Embryonic facial prominence (tissue), 1 donor: Measurements from ENCODE around the gene DLAT.
"Not testable (repeated sequence)": the region's sequence is repeated elsewhere in the genome, so short reads cannot be mapped to it uniquely, and the experiment has no call there.

Source experiments
- DNase-seq: peaks from one replicate; pipeline ENCODE4 v3.0.0-alpha.2; 2016; ENCODE audit errors: extremely low spot score

DLAT gene

DNA sequence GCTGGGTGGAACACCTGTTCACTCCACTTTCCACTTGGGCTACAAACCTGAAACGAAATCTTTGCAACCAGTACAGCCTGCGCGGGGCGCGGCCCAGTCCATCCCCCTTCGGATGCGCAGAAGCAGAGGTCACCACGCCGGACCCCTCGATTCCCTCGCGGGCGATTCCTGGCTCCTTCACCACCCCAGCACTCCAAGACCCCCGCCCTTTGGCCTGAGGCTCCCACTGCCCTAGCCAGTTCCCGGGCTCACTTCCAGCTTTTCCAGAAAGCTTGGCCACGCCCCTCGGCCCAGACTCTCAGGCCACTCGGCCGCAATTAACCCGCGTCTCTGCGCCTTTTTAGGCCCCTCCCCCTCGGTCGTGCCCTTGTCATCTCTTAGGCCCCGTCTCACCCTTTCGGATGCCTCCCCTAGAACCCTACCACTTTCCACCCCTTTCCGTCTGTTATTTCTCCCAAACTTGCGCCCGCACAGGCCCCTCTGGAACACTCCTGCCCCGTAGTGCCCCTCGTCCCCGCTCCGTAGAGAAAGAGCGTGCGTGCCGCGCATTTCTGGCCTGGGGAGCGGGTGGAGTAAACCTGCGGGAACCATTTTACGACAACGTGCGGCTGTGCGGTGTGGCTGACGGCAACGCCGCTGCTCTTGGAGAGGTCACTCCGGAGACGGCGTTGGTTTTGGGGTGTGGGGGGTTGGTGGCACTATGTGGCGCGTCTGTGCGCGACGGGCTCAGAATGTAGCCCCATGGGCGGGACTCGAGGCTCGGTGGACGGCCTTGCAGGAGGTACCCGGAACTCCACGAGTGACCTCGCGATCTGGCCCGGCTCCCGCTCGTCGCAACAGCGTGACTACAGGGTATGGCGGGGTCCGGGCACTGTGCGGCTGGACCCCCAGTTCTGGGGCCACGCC is at the start of gene DLAT:
DLAT (plus strand) TSS at position 636 of the 906 bp plus-strand sequence; CDS start at position 701, 65 bp downstream.
- DNase-seq, result peak; percentile 66

DNA sequence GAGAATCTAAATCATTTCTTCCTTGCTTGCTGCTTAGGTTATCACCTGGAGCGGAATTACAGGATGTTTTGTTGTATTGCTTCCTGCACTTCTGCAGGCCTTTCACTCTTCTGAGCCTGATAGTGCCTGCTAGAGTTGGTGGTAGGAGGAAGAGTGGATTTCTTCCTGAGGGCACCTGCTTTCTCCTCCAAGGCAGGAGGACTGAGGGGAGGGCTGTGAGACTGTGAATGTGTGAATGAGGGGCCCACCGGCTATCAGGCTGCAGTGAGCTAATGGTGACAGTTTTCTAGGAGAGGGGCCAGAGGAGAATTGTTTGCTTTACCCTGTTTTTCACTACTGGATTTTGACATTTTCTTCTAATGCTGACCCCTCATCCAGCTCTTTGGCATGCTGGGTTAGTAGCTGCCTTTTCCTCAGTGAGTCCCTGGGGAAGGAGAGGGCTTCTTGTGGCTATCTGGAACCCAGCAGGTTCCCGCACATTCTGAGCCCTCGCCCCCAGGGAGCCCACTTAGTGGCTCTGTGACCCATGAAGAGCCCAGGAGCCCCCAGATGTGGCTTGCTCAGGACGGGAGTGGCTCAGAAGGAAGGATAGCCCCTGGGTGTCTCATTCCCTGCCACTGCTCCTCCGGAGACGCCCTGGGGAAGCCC is 49.0 kb upstream of the DLAT start:
- DNase-seq, result no peak

GRCh38 chr11:111976767-111977145 is 48.5 kb upstream of the DLAT start:
- no peak for DNase-seq

DNA sequence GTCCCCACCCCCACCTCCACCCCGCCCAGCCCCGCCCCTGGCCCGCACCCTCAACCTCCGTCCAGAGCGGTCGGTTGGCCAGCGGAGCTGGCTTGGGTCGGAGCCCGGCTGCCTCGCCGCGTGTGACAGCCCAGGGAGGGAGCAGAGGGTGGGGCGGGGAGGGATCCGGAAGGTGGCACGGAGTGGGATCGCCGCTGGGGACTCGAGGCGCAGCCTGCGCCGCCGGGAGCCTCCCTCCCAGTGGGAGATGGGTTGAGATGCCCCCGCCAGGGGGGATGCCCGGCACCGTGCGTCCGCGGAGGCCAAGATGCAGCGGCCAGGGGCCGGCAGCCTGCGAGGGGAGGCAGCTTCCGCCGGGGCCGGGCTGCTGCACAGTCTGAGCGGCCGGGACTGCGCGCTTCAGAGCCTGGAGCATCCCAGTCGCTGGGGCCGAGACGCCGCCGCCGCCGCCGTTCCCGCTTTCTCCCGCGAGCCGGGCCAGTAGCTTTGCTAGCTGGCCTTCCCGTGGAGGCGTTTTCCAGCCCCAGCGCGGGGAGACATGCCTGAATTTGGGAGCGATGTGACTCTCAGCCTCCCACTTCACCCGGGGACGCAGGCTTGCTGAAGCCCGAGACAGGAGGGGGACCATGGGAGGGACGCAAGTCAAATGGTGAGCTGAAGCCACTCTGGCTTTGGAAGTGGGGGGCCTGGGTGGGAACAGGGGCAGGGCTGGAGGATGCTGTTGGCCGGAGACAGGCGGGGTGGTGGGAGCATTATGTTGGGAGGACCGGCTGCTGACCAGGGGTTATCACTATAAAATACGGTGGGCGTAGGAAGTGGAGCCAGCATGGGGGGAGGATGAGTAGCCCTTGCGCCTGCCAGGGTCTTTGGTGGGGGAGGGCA is 47.8 kb upstream of the DLAT start:
- no peak for DNase-seq

DNA sequence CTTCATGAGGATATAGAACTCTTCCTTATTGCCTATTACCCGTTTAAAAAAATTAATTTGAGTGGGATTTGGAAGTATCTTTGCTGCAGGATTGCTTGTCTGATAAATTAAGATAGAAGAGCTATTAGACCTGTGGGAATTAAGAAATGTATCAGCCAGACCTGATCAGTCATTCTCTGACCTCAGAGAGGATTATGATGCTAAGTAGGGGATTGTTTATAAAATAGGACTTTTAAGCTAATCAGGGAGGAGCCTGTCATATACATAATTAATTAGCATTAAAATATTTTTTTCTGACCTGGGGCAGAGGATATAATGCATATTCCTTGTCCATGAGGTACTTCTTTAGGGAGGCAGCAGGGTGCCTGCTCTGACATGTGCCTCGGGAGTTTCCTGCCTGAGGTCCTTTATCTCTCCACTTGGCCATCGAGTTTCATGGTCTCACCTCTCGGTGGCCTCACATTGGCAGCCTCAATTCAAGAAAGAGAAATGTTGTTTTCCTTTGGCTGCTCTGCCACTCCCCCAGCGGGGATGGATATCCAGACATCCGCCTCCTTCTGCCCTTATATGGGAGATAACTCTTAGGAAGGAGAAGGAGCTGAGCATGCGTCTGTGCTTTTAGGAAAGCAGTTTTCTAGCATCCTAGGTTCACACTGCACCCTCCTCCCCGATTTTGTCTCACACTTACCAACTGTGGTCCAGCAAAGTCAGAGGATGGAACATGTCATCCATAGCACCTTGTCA is 47.0 kb upstream of the DLAT start:
- peak; percentile 38 for DNase-seq

GRCh38 chr11:111980062-111980461 is 45.1 kb upstream of the DLAT start:
- DNase-seq, result no peak

- DNase-seq, result no peak
These were observed 43.9 kb upstream of the DLAT start for GRCh38 chr11:111981270-111981669.

GRCh38 chr11:111982019-111982464 is 43.2 kb upstream of the DLAT start:
- DNase-seq, result no peak

DNA sequence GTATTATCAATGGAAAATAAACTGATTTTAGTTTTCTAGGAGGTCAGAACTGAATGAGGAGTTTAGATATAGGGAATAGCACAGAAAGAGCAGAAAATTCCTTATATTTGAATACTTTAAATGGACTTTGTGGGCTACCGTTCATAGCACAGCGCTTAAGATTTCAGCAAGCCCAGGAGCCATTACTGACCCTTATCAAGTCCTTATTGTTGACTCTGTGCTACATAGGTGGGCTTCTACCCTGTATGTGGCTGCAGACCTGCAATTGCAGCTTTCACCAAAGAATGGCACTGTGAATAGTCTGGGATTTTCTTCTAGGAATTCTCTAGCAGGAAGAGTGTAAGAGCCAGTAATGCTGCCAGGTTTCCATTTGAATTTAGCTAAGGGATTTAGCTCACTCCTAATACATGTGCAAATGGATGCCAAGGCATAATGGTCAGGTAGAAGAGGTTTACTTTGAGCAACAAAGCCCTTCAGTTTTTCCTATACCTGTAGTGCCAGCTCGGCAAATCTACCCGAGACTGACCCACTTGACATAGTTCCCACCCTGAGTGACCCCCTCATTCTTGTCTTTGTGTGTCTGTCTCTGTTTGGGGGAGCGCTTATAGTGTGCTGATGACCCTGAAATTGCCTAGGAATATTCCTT is 42.5 kb upstream of the DLAT start:
- DNase-seq, result no peak

- DNase-seq, result no peak
These were observed 41.8 kb upstream of the DLAT start for GRCh38 chr11:111983187-111983986.

GRCh38 chr11:111986589-111986988 is 38.6 kb upstream of the DLAT start:
- no peak for DNase-seq

GRCh38 chr11:111990381-111990780 is 34.8 kb upstream of the DLAT start:
- no peak for DNase-seq

GRCh38 chr11:111992206-111992855 is 32.9 kb upstream of the DLAT start:
- DNase-seq, result no peak

DNA sequence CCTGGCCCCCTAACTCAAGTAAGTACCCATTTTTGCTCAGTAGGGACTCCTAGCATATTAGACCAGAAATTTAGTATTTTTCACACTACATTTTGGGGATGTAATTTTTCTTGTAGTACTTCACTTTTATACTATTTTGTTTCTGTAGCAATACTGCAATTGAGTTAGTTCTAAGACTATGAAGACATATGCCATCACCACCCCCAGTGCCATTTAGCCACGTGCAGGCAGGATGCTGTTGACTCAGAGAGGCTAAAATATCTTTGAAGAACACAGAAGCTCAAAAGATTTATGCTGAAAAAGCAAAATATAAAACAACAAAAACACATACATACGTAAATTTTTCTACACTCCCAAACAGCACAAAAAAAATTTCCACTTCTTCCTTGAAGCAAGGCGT is 29.1 kb upstream of the DLAT start:
- no peak for DNase-seq

- not testable (repeated sequence) for DNase-seq
These were observed 28.5 kb upstream of the DLAT start for GRCh38 chr11:111996669-111997068.

DNA sequence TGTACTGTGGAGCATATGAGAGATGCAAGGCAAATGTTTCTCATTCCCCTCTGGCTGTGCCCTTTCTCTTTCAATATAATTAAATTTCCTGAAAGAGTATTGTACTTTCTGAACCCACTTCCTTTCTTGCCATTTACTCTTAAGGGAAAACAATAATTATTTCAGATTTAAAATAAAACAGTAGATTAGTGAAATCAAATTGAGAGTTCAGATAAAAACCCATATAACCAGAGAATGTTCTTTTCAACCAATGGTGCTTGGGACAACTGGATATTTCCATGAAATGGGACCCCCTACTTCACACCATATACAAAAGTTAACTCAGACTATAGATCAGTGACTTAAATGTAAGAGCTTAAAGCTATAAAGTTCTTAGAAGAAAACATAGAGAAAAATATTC is 26.1 kb upstream of the DLAT start:
- DNase-seq, result no peak

GRCh38 chr11:112000703-112001102 is 24.5 kb upstream of the DLAT start:
- no peak for DNase-seq

GRCh38 chr11:112002491-112003216 is 22.6 kb upstream of the DLAT start:
- no peak for DNase-seq

DNA sequence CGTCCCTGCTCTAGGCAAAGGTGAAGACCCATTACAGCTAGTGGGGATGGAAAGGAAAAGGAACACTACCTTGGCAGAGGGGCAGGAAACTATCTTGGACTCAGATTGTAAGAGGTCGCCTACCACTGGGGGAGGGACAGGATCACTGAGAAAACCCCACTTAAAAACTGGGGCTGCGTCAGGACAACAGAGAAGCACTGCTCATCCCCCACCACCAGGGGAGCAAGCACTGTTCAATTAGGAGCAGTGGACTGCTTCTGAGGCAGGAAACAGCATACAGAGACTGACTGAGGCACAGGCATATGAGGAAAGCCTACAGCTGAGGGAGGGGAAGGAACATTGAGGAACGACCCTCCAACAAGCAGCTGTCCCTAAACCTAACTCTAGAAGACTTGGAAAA is 20.8 kb upstream of the DLAT start:
- DNase-seq, result no peak
